NT2/D1 (cell line): ENCODE measurements around the gene AIMP1.

Experiments
- DNase-seq: peaks from one replicate; pipeline ENCODE4 v3.0.0-alpha.2; 2011; ENCODE audit warnings: low read depth, low spot score
- H3K27me3 ChIP-seq: 2 replicates; pipeline ENCODE4 v1.6.0; 2011; ENCODE audit warnings: mild to moderate bottlenecking; ENCODE audit not compliant: insufficient read length, insufficient read depth
- H3K36me3 ChIP-seq: 2 replicates; pipeline ENCODE4 v1.6.1; 2011; ENCODE audit warnings: mild to moderate bottlenecking, low read length, mixed read lengths; ENCODE audit not compliant: insufficient read depth, insufficient read length
- H3K4me1 ChIP-seq: 2 replicates; pipeline ENCODE4 v1.5.1; 2011; ENCODE audit not compliant: insufficient read depth, insufficient read length
- H3K4me3 ChIP-seq: 2 replicates; pipeline ENCODE4 v1.5.1; 2011; ENCODE audit warnings: low read depth; ENCODE audit not compliant: insufficient read length
- H3K9ac ChIP-seq: 2 replicates; pipeline ENCODE4 v1.6.0; 2011; ENCODE audit warnings: low read depth; ENCODE audit not compliant: insufficient read length
- H3K9me3 ChIP-seq: 2 replicates; pipeline ENCODE4 v1.5.1; 2011; ENCODE audit warnings: mild to moderate bottlenecking, low read length; ENCODE audit not compliant: insufficient read depth
- SUZ12 ChIP-seq: IDR thresholded peaks from 2 replicates; pipeline ENCODE4 v1.6.1; 2011; ENCODE audit not compliant: insufficient read length, insufficient read depth; ENCODE audit errors: extremely low read depth
- YY1 ChIP-seq: IDR thresholded peaks from 2 replicates; pipeline ENCODE4 v1.6.1; 2011; ENCODE audit not compliant: insufficient read length, insufficient read depth
- ZNF274 ChIP-seq: IDR thresholded peaks from 2 replicates; pipeline ENCODE4 v1.6.1; 2011; ENCODE audit warnings: mild to moderate bottlenecking, low read depth, low read length

Gene AIMP1

DNA sequence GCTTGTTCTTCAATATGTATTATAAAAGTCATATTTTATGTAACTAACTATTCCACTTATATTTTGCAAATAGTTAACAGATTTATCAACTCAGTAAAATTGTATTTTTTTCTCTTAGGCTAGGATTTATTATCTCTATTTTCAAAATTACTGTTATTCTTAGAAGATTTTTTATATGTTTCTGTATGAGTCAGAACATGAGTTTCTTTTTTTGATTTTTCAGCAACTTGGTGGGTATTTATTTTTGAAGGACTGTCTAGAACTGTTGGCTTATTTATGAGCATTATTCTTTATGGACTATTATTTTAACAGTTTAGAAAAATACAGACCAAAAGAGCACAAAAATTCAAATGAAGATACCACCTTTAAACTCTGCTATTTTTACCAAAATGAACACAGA, 6.8 kb downstream of the AIMP1 start:
- peaks cover 23% of the 10 kb centered on the region for H3K9me3 ChIP-seq
- H3K4me1 ChIP-seq: no peaks in the 10 kb centered on the region
- no peak overlapping the region for H3K4me3 ChIP-seq
- DNase-seq: no peak
- TF ChIP-seq YY1 (no peak), SUZ12 (no peak), ZNF274 (no peak)
- H3K27me3 ChIP-seq: no peaks in the 10 kb centered on the region
- H3K9ac ChIP-seq: no peak overlapping the region
- H3K36me3 ChIP-seq: peaks cover 23% of the 10 kb centered on the region

DNA sequence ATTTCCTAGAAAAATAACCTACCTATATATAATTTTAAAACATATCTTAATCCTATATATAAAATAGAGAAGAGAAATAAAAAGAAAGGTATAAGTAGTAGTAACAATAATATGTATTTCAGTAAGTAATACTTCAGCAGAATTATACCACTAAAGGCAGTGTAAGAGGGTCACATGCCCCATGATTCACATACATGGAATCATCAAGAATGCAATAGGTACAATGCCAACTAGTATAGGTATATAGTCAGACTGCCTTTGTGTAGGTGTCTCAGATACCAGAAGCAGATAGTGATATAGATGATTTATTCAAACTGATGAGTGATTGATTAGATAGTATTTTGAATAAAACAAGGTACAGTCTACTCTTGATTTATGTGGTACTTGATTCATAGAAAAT, 9.4 kb downstream of the AIMP1 start:
- Histone ChIP-seq H3K9me3 (0 out of 2 replicates have a peak, but pooled peaks cover under 1% of the 10 kb centered on the region), H3K9ac (no peak overlapping the region), H3K36me3 (peaks cover 40% of the 10 kb centered on the region), H3K4me3 (no peak overlapping the region), H3K4me1 (no peaks in the 10 kb centered on the region), H3K27me3 (no peaks in the 10 kb centered on the region)
- no peak for TF ChIP-seq ZNF274
- TF ChIP-seq SUZ12: no peak
- DNase-seq: no peak

DNA sequence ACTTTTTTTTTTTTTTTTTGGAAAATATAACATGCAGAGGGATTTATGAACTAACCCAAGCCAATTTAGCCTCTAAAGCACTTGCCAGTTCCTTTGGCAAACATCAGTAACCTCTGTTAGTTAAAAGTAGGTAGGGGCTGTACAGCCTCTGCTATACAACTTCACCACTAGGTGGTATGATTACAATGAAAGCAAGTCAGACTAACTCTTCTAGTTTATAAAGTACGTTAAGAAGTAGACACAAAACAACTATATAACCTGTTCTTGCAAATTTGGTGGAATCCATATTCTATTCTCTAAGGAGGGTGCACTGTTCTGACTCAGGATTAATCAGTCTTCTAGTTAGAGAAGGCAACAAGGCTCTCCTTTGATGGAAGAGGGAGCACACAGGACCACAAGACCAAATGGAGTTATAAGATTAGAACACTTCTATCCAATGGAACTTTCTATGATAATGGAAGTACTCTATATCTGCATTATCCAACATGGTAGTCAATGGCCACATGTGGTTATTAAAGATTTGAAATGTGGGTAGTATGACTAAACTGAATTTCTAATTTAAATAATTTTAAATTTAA, 12.8 kb downstream of the AIMP1 start:
- no peaks in the 10 kb centered on the region for H3K27me3 ChIP-seq
- H3K4me1 ChIP-seq: no peaks in the 10 kb centered on the region
- H3K36me3 ChIP-seq: peaks cover 67% of the 10 kb centered on the region
- H3K9me3 ChIP-seq: no peaks in the 10 kb centered on the region
- H3K9ac ChIP-seq: no peak overlapping the region
- H3K4me3 ChIP-seq: no peak overlapping the region
- TF ChIP-seq SUZ12 (no peak), YY1 (no peak), ZNF274 (no peak)
- no peak for DNase-seq

DNA sequence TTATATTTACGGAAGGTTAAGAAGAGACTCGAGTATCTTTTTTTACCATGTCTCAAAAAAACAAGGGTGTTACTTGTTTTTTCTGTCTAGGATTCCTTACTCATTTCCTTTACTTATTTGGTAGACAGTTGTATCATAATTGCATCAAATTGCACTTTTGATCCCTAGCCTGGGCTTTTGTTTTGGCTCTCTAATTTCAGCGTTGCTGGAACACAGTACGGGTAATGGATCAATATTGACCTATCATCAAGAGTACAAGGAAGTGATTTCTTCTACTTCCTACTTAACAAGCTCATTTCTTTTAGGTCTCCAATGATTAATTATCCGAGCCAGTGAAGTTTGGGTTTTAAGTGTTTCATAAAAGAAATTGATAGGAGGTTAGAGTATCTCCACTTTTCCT, 16.8 kb downstream of the AIMP1 start:
- H3K4me1 ChIP-seq: no peaks in the 10 kb centered on the region
- no peak overlapping the region for H3K4me3 ChIP-seq
- no peaks in the 10 kb centered on the region for H3K27me3 ChIP-seq
- peaks cover 75% of the 10 kb centered on the region for H3K36me3 ChIP-seq
- peaks cover 8% of the 10 kb centered on the region; the same call in 1 of the 2 replicates for H3K9me3 ChIP-seq
- no peak for DNase-seq
- TF ChIP-seq SUZ12 (no peak), YY1 (no peak), ZNF274 (no peak)
- no peak overlapping the region for H3K9ac ChIP-seq

DNA sequence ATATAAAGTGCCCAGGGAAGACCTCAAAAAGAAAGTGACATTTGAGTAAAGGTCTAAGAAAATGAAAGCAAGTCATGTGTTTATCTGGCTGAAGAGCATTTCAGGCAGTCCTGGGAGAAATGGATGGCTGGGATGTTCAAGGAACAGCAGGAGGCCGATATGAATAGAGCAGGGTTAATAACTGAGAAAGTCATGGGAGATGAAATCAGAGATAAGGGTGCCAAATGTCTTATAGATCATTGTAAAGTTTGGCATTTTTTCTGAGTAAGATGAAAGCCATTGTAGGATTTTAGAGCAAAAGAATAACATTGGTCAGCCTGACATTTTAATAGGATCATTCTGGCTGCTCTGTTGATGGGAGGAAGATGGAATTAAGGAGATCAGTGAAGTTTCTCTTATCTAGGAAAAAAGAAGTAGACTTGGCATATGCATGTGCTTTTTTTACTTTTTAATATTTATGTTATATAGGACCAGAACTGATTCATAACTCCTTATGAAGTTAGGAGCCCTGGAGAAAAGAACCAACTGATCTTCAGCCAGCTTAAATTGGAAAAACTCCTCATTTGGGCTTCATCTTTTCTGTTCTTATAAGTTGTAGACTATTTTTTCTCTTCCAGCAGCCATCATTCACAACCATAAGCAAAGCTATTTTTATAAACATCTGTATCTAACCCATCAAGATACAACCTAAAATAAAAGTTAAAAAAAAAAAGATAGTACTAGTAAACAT, 18.6 kb downstream of the AIMP1 start:
- no peak for TF ChIP-seq SUZ12
- no peak for TF ChIP-seq YY1
- no peak for TF ChIP-seq ZNF274
- Histone ChIP-seq H3K36me3 (peaks cover 74% of the 10 kb centered on the region), H3K9me3 (peaks cover 12% of the 10 kb centered on the region; the same call in 1 of the 2 replicates), H3K4me3 (no peak overlapping the region), H3K27me3 (no peaks in the 10 kb centered on the region), H3K9ac (no peak overlapping the region), H3K4me1 (no peaks in the 10 kb centered on the region)
- DNase-seq: no peak

DNA sequence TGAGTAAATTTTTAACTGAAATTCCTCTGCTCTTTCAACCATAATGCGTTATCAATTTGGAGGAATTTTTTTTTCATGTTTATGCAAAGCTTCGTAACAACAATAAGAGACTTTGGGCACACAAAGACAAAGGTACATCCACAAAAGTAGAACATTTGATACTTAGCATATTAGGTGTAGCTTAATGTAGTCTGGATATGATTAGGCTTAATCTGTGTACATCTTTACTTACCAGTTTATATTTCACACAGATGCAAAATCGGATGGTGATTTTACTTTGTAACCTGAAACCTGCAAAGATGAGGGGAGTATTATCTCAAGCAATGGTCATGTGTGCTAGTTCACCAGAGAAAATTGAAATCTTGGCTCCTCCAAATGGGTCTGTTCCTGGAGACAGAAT, 20.3 kb downstream of the AIMP1 start:
- no peak for DNase-seq
- Histone ChIP-seq H3K36me3 (peaks cover 59% of the 10 kb centered on the region), H3K9ac (no peak overlapping the region), H3K4me1 (no peaks in the 10 kb centered on the region), H3K27me3 (no peaks in the 10 kb centered on the region), H3K9me3 (peaks cover 12% of the 10 kb centered on the region; the same call in 1 of the 2 replicates), H3K4me3 (no peak overlapping the region)
- TF ChIP-seq YY1 (no peak), SUZ12 (no peak), ZNF274 (no peak)

DNA sequence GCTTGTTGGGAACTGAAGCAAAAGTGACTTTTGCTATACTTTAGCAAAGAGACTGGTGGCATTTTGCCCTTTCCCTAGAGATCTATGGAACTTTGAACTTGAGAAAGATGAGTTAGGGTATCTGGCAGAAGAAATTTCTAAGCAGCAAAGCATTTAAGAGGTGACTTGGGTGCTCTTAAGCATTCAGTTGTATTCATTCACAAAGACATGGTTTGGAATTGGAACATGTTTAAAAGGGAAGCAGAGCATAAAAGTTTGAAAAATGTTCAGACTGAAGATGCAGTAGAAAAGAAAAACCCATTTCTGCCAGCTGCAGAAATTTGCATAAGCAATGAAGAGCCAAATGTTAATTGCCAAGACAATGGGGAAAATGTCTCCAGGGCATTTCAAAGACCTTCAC, 21.6 kb downstream of the AIMP1 start:
- Histone ChIP-seq H3K9me3 (peaks cover 12% of the 10 kb centered on the region; the same call in 1 of the 2 replicates), H3K9ac (no peak overlapping the region), H3K27me3 (no peaks in the 10 kb centered on the region), H3K36me3 (peaks cover 48% of the 10 kb centered on the region), H3K4me3 (no peak overlapping the region), H3K4me1 (no peaks in the 10 kb centered on the region)
- no peak for TF ChIP-seq SUZ12
- no peak for TF ChIP-seq ZNF274
- TF ChIP-seq YY1: no peak
- no peak for DNase-seq
